ENCODE results near the gene YBX2. TPM values are rescaled to one million over a fixed set of nuclear protein-coding genes. Genes with fewer than 3 reads are reported as not detected.

Gene YBX2
- total RNA-seq, 4 donors from 2014 or later: 0.17 to 8.0 (median 2.4) TPM

DNA sequence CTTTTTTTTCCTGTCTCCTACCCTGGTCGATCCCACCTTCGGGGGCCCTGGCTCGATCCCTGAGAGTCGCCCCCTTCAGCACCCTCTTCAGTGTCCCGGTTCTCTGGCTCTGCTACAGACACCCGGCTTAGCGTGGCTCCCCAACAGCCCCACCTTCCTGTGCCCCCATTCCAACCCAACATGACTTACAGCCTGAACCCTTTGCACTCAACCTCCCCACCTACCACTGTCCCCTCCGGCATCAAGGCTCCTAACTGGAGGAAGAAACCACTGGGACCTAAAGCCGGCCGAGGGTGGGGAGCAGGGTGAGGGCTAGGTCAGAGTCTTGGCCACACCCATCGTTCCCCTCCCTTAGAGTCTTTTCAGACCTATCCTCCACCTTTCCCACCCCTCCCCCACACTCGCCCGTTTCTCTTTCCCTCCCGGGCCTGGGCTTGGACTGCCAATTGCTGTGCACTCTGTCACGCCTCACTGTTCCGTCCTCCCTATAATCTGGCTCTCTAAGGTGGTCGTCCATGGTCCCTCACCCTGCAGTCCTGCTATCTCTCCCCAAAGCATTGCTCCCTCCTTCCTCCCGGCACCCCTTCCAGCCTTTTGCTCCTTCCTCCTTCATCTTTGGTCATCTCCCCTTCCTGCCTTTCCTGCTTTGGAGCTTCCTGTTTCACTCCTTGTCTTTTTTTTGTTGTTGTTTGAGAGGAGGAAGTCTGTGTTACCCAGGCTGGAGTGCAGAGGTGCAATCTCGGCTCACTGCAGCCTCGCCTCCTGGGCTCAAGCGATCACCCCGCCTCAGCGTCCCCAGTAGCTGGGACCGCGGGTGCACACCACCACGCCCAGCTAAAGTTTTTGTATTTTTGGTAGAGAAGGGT, 31.3 kb downstream of the YBX2 start:
- TF ChIP-seq CTCF (IDR thresholded peaks at IDR 0.05) (no peak), POLR2A (IDR thresholded peaks at IDR 0.05) (no peak)
- no peak overlapping the region for H3K4me3 ChIP-seq (ENCODE audit: low read depth, poor library complexity, severe bottlenecking)
- 11 to 13% methylated on average over 26 of the region's 26 CpGs for WGBS, 2 donors
- no peak for DNase-seq (ENCODE audit: low spot score in 2 of 2)
- intact Hi-C loops (cut with DNase I; ENCODE audit: low total_unique reads): no loop called here

DNA sequence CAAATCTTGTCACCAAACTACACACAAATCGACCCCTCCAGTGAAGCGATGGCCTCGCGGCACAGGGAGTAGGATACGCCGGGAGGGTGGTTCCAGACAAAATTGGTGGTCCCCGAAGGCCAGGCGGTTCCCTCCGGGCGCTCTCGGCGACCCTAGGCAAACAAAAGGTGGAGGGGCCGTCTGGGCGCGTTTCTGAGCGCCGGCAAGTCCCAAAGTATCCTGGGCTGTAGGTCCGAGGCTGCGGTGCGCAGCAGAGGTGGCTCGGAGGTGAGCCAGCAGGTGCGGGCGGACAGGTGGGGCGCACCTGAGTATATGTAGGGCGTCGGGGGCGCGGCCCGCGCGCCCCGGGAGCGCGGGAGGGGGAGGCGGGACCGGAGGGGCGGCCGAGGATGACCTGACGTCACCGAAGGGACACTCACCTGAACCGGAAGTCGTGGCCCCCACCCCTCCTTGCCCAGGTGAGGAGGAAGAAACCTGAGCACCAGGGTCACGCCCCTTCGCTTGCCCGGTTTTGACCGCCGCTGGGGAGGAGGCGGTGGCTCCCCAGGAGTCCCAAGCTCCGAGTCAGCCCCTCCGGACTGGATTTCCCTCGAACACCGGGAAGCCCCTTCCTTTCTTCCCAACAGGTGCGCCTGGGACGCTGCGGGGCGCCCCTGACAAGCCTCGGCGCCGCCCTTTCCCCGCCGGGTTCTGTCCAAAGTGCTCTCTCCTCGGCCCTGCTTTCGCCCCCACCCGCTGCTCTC, 32.1 kb downstream of the YBX2 start, which contains the start of gene CLDN7:
TSS of gene CLDN7 (minus strand) at position 287 of the 743 bp plus-strand sequence. CDS start 435 bp downstream, outside the sequence.
- DNase-seq (ENCODE audit: low spot score in 2 of 2): peak in 1 of 2 donors; percentile 91

GRCh38 chr17:7261379-7262191, 32.9 kb downstream of the YBX2 start:
- H3K4me3 ChIP-seq (ENCODE audit: low read depth, poor library complexity, severe bottlenecking): peak overlapping the region; percentile 13
- TF ChIP-seq POLR2A (IDR thresholded peaks at IDR 0.05) (no peak), CTCF (IDR thresholded peaks at IDR 0.05) (no peak)
- WGBS, 2 donors: 15 to 18% methylated on average over 25 to 42 of the region's 71 CpGs
- no peak for DNase-seq (ENCODE audit: low spot score in 2 of 2)
- intact Hi-C loops (cut with DNase I; ENCODE audit: low total_unique reads): no loop called here

More for the DNA sequence above, 32.1 kb downstream of the YBX2 start, which contains the start of gene CLDN7:
- 7 to 10% methylated on average over 39 to 58 of the region's 64 CpGs for WGBS, 2 donors
- TF ChIP-seq CTCF (IDR thresholded peaks at IDR 0.05): no peak
- TF ChIP-seq POLR2A (IDR thresholded peaks at IDR 0.05): no peak
- H3K4me3 ChIP-seq (ENCODE audit: low read depth, poor library complexity, severe bottlenecking): peak within 1 kb of the TSS; percentile 13
- intact Hi-C loops (cut with DNase I; ENCODE audit: low total_unique reads): no loop called here

- TF ChIP-seq CTCF (IDR thresholded peaks at IDR 0.05): no peak
- TF ChIP-seq POLR2A (IDR thresholded peaks at IDR 0.05): no peak
- H3K4me3 ChIP-seq (ENCODE audit: low read depth, poor library complexity, severe bottlenecking): peak overlapping the region; percentile 13
- intact Hi-C loops (cut with DNase I; ENCODE audit: low total_unique reads): no loop called here
- DNase-seq (ENCODE audit: low spot score in 2 of 2): no peak
- WGBS, 2 donors: 10 to 12% methylated on average over 27 to 46 of the region's 54 CpGs
Observed at GRCh38 chr17:7260651-7261378, 33.6 kb downstream of the YBX2 start.

- intact Hi-C loops (cut with DNase I; ENCODE audit: low total_unique reads): no loop called here
- no peak overlapping the region for H3K4me3 ChIP-seq (ENCODE audit: low read depth, poor library complexity, severe bottlenecking)
- TF ChIP-seq CTCF (IDR thresholded peaks at IDR 0.05) (no peak), POLR2A (IDR thresholded peaks at IDR 0.05) (no peak)
- 78 to 79% methylated on average over 4 of the region's 4 CpGs for WGBS, 2 donors
- DNase-seq (ENCODE audit: low spot score in 2 of 2): no peak
Observed at GRCh38 chr17:7260151-7260550, 34.3 kb downstream of the YBX2 start.
